Measurements from ENCODE around the gene CDCA3.

Gene CDCA3

DNA sequence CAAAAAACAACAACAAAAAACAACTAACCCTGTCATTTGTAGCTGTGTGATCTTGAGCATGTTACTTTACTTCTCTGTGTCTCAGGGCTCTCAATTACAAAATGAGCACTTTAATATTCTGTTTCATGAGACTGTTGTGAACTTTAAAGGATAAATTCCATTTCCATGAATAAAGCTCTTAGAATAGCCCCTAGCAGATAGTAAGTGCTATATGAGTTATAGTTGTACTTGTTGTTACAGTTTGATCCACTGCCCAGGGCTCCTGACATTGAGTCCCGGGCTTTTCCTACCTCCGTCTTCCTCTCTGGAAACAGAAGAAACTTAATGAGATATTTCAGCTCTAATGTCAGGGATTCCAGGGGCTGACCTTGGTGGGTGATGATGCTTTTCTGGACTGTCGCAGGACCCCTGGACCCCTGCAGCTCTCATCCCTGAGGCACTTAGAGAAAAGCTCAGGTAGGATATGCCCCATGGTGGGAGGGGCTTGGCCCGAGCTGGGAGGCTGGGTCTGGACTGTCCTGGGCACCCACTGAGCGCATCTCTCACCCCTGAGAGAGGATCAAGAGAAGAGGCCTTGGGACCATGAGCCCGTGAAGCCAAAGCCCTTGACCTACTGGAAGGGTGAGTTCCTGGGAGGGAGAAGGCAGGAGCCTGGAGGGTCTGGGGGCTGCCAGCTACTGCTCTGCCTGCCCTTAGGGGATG is 17.7 kb downstream of the CDCA3 start:
- no peak overlapping the region for H3K4me3 ChIP-seq (ENCODE audit: low read depth, low read length)
- TF ChIP-seq, protein P1, sequence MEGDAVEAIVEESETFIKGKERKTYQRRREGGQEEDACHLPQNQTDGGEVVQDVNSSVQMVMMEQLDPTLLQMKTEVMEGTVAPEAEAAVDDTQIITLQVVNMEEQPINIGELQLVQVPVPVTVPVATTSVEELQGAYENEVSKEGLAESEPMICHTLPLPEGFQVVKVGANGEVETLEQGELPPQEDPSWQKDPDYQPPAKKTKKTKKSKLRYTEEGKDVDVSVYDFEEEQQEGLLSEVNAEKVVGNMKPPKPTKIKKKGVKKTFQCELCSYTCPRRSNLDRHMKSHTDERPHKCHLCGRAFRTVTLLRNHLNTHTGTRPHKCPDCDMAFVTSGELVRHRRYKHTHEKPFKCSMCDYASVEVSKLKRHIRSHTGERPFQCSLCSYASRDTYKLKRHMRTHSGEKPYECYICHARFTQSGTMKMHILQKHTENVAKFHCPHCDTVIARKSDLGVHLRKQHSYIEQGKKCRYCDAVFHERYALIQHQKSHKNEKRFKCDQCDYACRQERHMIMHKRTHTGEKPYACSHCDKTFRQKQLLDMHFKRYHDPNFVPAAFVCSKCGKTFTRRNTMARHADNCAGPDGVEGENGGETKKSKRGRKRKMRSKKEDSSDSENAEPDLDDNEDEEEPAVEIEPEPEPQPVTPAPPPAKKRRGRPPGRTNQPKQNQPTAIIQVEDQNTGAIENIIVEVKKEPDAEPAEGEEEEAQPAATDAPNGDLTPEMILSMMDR (IDR thresholded peaks at IDR 0.05; ENCODE audit: low read depth, low read length): no peak
- peaks cover 85% of the 10 kb centered on the region for H3K36me3 ChIP-seq
- H3K9me3 ChIP-seq (ENCODE audit: severe bottlenecking): no peaks in the 10 kb centered on the region
- DNase-seq: peak; percentile 7
- H3K27me3 ChIP-seq (ENCODE audit: insufficient read depth, low read depth, severe bottlenecking): no peaks in the 10 kb centered on the region
- H3K27ac ChIP-seq: 0 out of 2 replicates have a peak overlapping the region, but pooled peaks have one; percentile 10

DNA sequence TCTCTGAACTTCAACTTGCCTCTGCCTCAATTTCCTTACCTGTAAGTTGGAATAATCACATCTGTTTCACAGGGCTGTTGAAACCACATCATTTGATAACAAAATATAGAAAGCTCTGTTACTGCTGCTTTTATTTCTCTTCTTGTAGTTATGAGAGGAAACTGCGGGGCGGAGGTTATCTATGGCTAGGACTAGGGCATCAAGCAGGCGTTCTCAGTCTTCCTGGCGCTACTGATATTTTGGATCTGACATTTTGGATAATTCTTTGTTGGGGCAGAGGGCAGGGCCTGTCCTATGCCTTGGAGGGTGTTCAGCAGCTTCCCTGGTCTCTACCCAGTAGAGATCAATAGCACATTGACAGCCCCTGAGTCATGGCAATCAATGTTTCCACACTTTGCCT is 19.0 kb downstream of the CDCA3 start:
- Histone ChIP-seq H3K27me3 (ENCODE audit: insufficient read depth, low read depth, severe bottlenecking) (no peaks in the 10 kb centered on the region), H3K9me3 (ENCODE audit: severe bottlenecking) (no peaks in the 10 kb centered on the region), H3K27ac (no peak overlapping the region), H3K4me3 (ENCODE audit: low read depth, low read length) (no peak overlapping the region), H3K36me3 (peaks cover 74% of the 10 kb centered on the region)
- TF ChIP-seq, protein P1 (IDR thresholded peaks at IDR 0.05; ENCODE audit: low read depth, low read length): no peak
- no peak for DNase-seq

DNA sequence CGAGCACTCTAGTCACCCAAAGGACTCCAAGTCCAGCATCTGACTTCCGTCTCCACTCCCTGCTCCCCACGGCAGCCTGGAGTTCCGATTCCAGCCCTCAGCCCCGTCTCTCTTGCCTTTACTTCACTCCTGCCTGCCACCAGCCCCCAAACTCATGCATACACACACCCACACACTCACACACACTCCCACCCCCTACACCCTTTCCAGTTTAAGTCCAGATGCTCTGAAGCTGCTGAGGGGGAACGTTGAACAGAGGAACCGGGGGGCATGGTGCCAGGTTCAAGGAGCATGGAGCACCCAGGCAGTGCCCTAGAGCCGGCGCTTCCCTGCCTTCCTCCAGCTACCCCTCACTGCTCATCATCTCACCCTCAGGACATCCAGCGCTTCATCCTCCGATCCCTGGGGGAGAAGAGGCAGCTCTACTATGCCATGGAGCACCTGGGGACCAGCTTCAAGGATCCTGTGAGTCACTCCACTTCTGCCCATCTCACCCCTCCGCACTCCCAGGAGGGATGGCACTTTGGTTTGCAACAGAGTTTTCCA is 19.6 kb downstream of the CDCA3 start:
- TF ChIP-seq, protein P1 (IDR thresholded peaks at IDR 0.05; ENCODE audit: low read depth, low read length): no peak
- DNase-seq: peak; percentile 4
- Histone ChIP-seq H3K36me3 (peaks cover 74% of the 10 kb centered on the region), H3K27me3 (ENCODE audit: insufficient read depth, low read depth, severe bottlenecking) (no peaks in the 10 kb centered on the region), H3K9me3 (ENCODE audit: severe bottlenecking) (no peaks in the 10 kb centered on the region), H3K4me3 (ENCODE audit: low read depth, low read length) (no peak overlapping the region), H3K27ac (no peak overlapping the region; the same call in 1 of the 2 replicates)

DNA sequence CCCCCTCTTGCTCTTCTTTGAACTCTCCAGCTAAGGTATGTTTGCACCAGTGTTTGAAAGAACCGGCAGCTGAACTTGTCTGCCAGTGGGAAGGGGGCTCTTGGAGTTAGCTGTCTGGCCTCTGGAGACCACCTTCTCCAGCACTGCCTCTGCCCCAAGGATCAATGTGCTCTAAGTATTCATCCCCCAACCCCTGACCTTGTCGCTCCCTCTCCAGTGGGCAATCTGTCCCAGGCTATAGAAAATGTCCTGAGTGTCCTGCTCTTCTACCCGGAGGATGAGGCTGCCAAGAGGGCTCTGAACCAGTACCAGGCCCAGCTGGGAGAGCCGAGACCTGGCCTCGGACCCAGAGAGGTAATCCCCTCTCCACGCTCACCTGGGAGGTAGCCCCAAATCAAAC is 20.1 kb downstream of the CDCA3 start:
- Histone ChIP-seq H3K9me3 (ENCODE audit: severe bottlenecking) (no peaks in the 10 kb centered on the region), H3K4me3 (ENCODE audit: low read depth, low read length) (no peak overlapping the region), H3K36me3 (peaks cover 74% of the 10 kb centered on the region), H3K27ac (peak overlapping the region; percentile 36; the same call in 1 of the 2 replicates), H3K27me3 (ENCODE audit: insufficient read depth, low read depth, severe bottlenecking) (no peaks in the 10 kb centered on the region)
- no peak for DNase-seq
- TF ChIP-seq, protein P1 (IDR thresholded peaks at IDR 0.05; ENCODE audit: low read depth, low read length): no peak

DNA sequence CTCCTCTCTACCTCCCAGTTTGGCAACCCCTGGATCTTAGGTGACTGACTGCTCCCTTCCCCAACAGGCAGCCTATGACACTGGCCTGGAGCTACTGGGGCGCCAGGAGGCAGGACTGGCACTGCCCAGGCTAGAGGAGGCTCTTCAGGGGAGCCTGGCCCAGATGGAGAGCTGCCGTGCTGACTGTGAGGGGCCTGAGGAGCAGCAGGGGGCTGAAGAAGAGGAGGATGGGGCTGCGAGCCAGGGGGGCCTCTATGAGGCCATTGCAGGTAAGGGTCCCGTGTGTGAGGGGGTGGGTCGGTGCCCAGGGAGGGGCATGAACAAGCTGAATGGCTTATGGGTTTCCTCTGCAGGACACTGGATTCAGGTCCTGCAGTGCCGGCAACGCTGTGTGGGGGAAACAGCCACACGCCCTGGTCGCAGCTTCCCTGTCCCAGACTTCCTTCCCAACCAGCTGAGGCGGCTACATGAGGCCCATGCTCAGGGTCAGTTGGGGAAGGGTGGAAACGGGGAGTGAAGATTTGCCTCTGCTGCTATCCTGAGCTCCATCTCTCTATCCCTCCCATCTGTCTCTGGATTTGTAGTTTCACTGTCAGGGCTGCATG is 20.7 kb downstream of the CDCA3 start:
- H3K36me3 ChIP-seq: peaks cover 71% of the 10 kb centered on the region
- H3K27me3 ChIP-seq (ENCODE audit: insufficient read depth, low read depth, severe bottlenecking): no peaks in the 10 kb centered on the region
- peak overlapping the region; percentile 67 for H3K4me3 ChIP-seq (ENCODE audit: low read depth, low read length)
- H3K9me3 ChIP-seq (ENCODE audit: severe bottlenecking): no peaks in the 10 kb centered on the region
- DNase-seq: peak; percentile 35
- peak overlapping the region; percentile 91 for H3K27ac ChIP-seq
- TF ChIP-seq, protein P1 (IDR thresholded peaks at IDR 0.05; ENCODE audit: low read depth, low read length): no peak
